ENCODE results near the gene ZNF597.

DNA sequence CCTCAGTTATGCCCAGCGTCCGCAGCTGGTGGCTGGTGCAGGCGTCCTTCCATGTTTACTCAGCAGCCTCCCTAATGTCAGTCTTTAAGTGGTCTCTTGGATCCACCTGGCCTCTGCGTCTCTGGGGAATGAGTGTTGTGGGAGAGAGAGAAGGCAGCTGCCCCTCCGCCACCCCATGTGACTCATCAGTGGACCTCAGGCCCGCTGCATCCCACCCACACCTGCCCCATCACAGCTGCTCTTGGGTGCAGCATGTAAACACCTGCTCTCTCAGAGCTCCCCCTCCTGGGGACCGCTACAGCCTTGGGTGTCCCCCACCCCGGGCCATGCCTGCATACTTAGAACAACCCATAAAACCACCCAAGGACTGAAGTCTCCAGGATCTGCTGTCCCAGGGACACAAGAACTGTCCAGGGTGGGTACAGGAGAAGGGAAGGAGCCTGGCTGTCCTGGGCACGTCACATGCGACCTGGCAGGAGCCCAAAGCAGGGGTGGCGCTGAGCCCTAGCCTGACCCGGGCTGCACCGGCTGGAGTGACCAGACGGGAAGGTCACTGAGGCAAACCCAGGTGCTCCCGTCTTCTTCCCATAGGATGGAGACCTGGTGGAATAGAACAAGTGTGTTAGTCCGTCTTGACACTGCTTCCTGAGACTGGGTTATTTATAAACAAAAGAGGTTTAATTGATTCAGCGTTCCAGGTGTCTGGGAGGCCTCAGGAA lies 47.8 kb upstream of the ZNF597 start:
- TF ChIP-seq, protein P1, sequence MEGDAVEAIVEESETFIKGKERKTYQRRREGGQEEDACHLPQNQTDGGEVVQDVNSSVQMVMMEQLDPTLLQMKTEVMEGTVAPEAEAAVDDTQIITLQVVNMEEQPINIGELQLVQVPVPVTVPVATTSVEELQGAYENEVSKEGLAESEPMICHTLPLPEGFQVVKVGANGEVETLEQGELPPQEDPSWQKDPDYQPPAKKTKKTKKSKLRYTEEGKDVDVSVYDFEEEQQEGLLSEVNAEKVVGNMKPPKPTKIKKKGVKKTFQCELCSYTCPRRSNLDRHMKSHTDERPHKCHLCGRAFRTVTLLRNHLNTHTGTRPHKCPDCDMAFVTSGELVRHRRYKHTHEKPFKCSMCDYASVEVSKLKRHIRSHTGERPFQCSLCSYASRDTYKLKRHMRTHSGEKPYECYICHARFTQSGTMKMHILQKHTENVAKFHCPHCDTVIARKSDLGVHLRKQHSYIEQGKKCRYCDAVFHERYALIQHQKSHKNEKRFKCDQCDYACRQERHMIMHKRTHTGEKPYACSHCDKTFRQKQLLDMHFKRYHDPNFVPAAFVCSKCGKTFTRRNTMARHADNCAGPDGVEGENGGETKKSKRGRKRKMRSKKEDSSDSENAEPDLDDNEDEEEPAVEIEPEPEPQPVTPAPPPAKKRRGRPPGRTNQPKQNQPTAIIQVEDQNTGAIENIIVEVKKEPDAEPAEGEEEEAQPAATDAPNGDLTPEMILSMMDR (IDR thresholded peaks at IDR 0.05): no peak
- TF ChIP-seq POLR2A (IDR thresholded peaks at IDR 0.05): no peak
- no peak for TF ChIP-seq POLR2AphosphoS5 (IDR thresholded peaks at IDR 0.05)
- TF ChIP-seq EP300 (IDR thresholded peaks at IDR 0.05): no peak

Measured in sigmoid colon (tissue), 4 donors.